SK-N-MC (cell line): Measurements from ENCODE around the gene OSCP1.
A peak's percentile ranks its signal among the peaks of the same experiment; 100 is the strongest.
"Not testable (repeated sequence)": the region's sequence is repeated elsewhere in the genome, so short reads cannot be mapped to it uniquely, and the experiment has no call there.

ENCODE experiments used
- DNase-seq: peaks from one replicate; pipeline ENCODE4 v3.0.0-alpha.2; 2011; ENCODE audit warnings: low read depth, low spot score
- H3K27ac ChIP-seq: fragments of 200-600 bp; sonication (generic); 2 replicates; pipeline ENCODE4 v1.5.1; 2016; ENCODE audit warnings: mixed run types
- H3K36me3 ChIP-seq: fragments of 200-600 bp; sonication (generic); 2 replicates; pipeline ENCODE4 v1.6.1; 2017; ENCODE audit warnings: antibody characterized with exemption, low read length, mixed read lengths; ENCODE audit not compliant: insufficient read depth
- H3K4me3 ChIP-seq: fragments of 200-600 bp; sonication (generic); 2 replicates; pipeline ENCODE4 v1.5.1; 2016
- H3K9ac ChIP-seq: fragments of 200-600 bp; sonication (generic); 2 replicates; pipeline ENCODE4 v1.8.0; 2017; ENCODE audit warnings: mixed run types, mixed read lengths; ENCODE audit not compliant: insufficient read length
- H3K9me3 ChIP-seq: fragments of 200-600 bp; sonication (generic); 2 replicates; pipeline ENCODE4 v1.6.1; 2017; ENCODE audit warnings: low read depth, mild to moderate bottlenecking, antibody characterized with exemption, low read length, moderate library complexity, mixed read lengths
- EZH2 ChIP-seq: fragments of 200-600 bp; sonication (generic); IDR thresholded peaks from one replicate; pipeline ENCODE4 v1.6.1; 2017; ENCODE audit warnings: antibody characterized with exemption
- FOXP2 ChIP-seq: optimal IDR thresholded peaks from 2 replicates; pipeline ENCODE3; 2011; ENCODE audit warnings: mild to moderate bottlenecking, moderate library complexity; ENCODE audit not compliant: insufficient read depth; ENCODE audit errors: extremely low read length, control extremely low read depth
- POLR2AphosphoS5 ChIP-seq: IDR thresholded peaks from 2 replicates; pipeline ENCODE4 v1.6.1; 2012; ENCODE audit warnings: mild to moderate bottlenecking, low read depth, low read length, borderline replicate concordance

The OSCP1 gene, protein sequence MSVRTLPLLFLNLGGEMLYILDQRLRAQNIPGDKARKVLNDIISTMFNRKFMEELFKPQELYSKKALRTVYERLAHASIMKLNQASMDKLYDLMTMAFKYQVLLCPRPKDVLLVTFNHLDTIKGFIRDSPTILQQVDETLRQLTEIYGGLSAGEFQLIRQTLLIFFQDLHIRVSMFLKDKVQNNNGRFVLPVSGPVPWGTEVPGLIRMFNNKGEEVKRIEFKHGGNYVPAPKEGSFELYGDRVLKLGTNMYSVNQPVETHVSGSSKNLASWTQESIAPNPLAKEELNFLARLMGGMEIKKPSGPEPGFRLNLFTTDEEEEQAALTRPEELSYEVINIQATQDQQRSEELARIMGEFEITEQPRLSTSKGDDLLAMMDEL

DNA sequence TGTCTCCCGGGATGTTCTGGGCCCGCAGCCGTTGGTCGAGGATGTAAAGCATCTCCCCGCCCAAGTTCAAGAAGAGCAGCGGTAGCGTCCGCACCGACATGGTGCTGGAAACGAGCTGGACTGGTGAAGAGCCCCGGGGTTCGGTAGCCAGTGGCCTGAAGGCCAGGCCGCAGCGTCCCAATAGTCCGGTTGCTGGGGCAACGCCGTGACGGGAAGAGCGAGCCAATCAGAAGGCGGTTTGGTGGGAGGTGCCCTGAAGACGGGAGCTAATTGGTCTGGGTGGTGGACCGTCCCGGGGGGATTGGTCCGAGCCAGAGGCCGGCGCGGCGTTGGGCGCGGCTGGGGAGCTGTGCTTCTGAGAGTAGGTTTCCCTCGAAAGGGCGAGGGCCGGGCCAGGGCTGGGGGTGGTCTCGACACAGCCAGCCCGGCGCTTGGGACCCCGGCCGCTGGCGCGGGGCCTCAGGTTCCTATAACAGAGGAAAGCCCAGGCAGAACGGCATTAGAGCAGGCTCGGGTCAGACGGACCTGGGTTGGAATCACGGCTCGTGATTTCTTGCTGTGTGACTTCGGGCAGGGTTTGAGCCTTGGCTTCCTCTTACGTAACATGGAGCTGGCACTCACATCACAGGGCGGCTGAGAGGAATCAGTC lies at the start of gene OSCP1:
OSCP1 (minus strand) TSS at position 182 of the 649 bp plus-strand sequence; CDS start at position 100, 82 bp downstream.
- Histone ChIP-seq H3K36me3 (peaks cover 12% of the 10 kb centered on the region), H3K9ac (peak within 1 kb of the TSS; percentile 89), H3K27ac (peak within 1 kb of the TSS; percentile 53; the same call in 1 of the 2 replicates), H3K9me3 (no peaks in the 10 kb centered on the region), H3K4me3 (peak within 1 kb of the TSS; percentile 81)
- DNase-seq, result peak; percentile 37
- peak; percentile 86 for TF ChIP-seq POLR2AphosphoS5
- TF ChIP-seq FOXP2, result no peak

DNA sequence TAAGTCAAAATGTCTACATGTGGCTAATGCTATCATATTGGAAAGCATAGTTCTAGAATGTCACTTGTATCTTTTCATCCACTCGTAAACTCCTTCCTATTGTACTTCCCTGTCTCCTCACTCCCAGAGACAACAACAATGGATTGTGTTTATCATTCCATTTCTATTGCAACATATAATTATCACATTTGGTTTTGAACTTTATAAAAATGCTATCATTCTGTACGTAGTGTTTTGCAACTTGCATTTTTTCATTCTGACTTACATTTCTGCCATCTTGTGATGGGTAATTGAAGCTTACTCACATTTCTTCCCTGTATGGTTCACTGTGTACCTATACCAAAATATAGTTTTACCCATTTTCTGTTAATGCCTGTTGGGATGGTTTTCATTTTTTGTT lies 47.0 kb upstream of the OSCP1 start:
- H3K9me3 ChIP-seq, result no peaks in the 10 kb centered on the region
- no peak overlapping the region for H3K9ac ChIP-seq
- TF ChIP-seq EZH2 (no peak), FOXP2 (no peak), POLR2AphosphoS5 (no peak)
- no peaks in the 10 kb centered on the region for H3K36me3 ChIP-seq
- DNase-seq, result no peak
- no peak overlapping the region for H3K4me3 ChIP-seq
- H3K27ac ChIP-seq, result no peak overlapping the region

DNA sequence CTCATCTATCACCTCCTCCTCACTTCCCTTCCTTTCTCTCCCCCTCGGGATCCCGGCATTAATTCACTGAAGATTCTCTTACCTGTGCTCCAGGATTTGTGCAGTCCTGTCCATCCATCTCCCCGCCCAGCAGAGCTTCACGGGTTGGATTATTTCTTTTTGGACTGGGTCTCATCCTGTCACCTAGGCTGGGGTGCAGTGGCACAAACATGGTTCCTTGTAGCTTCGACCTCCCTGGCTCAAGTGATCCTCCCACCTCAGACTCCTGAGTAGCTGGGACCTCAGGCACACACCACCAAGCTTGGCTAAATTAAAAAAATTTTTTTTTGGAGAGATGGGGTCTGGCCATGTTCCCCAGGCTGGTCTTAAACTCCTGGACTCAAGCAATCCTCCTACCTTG lies 44.7 kb upstream of the OSCP1 start:
- H3K4me3 ChIP-seq, result no peak overlapping the region
- H3K27ac ChIP-seq, result no peak overlapping the region
- DNase-seq, result no peak
- H3K36me3 ChIP-seq, result no peaks in the 10 kb centered on the region
- H3K9me3 ChIP-seq, result no peaks in the 10 kb centered on the region
- no peak for TF ChIP-seq EZH2
- TF ChIP-seq FOXP2, result no peak
- no peak for TF ChIP-seq POLR2AphosphoS5
- no peak overlapping the region for H3K9ac ChIP-seq

DNA sequence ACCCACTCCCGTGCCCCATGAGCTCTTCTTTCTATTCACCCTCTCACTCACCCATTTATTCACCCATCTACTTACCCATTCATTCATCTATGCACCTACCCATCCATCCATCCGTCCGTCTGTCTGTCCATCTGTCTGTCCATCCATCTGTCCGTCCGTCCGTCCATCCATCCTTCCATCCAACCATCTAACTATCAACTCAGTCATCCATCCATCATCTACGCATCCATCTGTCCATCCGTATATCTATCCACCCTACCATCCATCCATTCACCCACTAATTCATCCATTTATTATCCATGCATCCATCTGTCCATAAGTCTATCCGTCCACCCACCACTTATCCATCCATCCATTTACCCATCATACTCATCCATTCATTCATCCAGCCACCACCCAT lies 43.3 kb upstream of the OSCP1 start:
- no peak for DNase-seq
- Histone ChIP-seq H3K4me3 (no peak overlapping the region), H3K27ac (no peak overlapping the region), H3K9ac (no peak overlapping the region), H3K36me3 (no peaks in the 10 kb centered on the region), H3K9me3 (no peaks in the 10 kb centered on the region)
- TF ChIP-seq POLR2AphosphoS5, result no peak

DNA sequence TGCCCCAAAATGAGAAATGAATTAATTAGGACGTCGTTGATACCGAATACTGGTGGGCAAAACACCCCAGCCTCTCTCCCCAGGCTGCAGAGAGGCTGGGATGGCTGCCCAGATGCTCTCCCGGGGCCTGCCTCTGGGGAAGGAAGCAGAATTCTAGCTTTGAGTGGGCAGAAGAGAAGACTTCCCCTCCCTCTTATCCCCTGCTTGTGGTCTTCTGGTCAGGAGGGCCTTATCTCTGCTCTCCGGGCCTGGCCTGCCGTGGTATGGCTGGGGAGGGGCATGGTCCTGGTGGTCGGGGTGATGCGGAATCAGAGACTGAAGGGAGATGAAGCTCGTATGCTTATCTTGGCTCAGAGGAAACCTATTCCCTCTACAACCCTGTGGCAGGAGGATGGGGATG lies 42.2 kb upstream of the OSCP1 start:
- H3K9ac ChIP-seq, result no peak overlapping the region
- DNase-seq, result no peak
- no peaks in the 10 kb centered on the region for H3K36me3 ChIP-seq
- no peaks in the 10 kb centered on the region for H3K9me3 ChIP-seq
- TF ChIP-seq EZH2, result no peak
- TF ChIP-seq FOXP2, result no peak
- no peak for TF ChIP-seq POLR2AphosphoS5
- H3K27ac ChIP-seq, result no peak overlapping the region
- H3K4me3 ChIP-seq, result no peak overlapping the region

DNA sequence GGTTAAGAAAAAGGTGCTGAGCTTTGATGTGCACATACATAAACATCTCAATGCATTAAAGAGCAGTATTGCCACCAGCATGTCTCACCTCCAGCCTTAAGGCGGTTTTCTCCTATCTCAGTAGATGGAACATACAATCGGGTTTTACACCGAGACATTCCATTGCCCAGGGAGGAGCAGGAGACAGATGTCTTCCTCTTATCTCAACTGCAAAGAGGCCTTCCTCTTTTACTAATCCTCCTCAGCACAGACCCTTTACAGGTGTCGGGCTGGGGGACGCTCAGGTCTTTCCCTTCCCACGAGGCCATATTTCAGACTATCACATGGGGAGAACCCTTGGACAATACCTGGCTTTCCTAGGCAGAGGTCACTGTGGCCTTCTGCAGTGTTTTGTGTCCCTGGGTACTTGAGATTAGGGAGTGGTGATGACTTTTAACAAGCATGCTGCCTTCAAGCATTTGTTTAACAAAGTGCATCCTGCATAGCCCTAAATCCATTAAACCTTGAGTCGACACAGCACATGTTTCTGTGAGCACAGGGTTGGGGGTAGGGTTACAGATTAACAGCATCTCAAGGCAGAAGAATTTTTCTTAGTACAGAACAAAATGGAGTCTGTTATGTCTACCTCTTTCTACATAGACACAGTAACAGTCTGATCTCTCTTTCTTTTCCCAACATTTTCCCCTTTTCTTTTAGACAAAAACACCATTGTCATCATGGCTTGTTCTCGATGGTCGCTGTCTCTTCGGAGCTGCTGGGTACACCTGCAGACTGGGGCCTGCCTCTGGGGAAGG lies 39.2 kb upstream of the OSCP1 start:
- H3K36me3 ChIP-seq, H3K27ac ChIP-seq, DNase-seq: not testable (repeated sequence)

DNA sequence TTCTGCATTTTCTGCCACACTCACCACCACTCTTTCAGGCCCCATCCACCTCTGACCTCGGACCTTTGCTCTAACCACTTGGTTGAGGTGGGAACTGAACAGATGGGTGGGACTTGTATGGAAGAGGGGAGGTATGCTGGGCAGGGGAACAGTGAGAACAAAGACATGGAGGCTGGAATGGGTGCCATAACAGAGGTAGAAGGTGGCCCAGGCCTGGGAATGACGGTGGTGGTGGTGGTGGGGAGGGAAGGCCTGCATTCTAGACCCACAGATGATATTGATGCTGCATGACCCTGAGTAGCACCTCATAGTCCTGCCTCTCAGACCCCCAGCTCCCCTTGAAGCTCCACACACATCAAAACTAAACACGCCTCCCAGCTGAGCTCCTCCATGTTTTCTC lies 37.7 kb upstream of the OSCP1 start:
- no peak overlapping the region for H3K4me3 ChIP-seq
- TF ChIP-seq EZH2, result no peak
- no peak for TF ChIP-seq FOXP2
- TF ChIP-seq POLR2AphosphoS5, result no peak
- H3K9me3 ChIP-seq, result no peaks in the 10 kb centered on the region
- no peak for DNase-seq
- H3K9ac ChIP-seq, result no peak overlapping the region
- no peaks in the 10 kb centered on the region for H3K36me3 ChIP-seq
- no peak overlapping the region for H3K27ac ChIP-seq

More for the DNA sequence above, 39.2 kb upstream of the OSCP1 start:
- H3K9me3 ChIP-seq, H3K9ac ChIP-seq, H3K4me3 ChIP-seq: not testable (repeated sequence)

DNA sequence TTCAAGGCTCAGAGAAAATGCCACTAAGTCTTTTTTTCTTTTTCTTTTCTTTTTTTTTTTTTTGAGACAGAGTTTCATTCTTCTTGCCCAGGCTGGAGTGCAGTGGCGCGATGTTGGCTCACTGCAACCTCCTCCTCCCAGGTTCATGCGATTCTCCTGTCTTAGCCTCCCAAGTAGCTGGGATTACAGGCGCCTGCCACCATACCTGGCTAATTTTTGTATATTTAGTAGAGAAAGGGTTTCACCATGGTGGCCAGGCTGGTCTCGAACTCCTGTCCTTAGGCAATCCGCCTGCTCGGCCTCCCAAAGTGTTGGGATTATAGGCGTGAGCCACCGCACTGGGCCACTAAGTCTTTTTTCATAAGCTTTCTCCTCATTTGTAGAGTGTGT lies 37.1 kb upstream of the OSCP1 start:
- H3K9ac ChIP-seq, H3K4me3 ChIP-seq, H3K36me3 ChIP-seq: not testable (repeated sequence)

More for the DNA sequence above, 37.1 kb upstream of the OSCP1 start:
- H3K9me3 ChIP-seq, H3K27ac ChIP-seq, DNase-seq: not testable (repeated sequence)
